WTC11 (cell line): Measurements from ENCODE around the gene PPP6R3. TPM values are rescaled to one million over a fixed set of nuclear protein-coding genes. Genes with fewer than 3 reads are reported as not detected.

Experiments used
- ATAC-seq: fragments of 200-7000 bp; cut with Tn5 transposase; 2 replicates; pipeline ENCODE4 v1.10.0; 2021; ENCODE audit warnings: mild to moderate bottlenecking, moderate library complexity
- CTCF ChIA-PET: fragments of 300-600 bp; sonication (Branson Sonifier 250); formaldehyde crosslinking; loops from one replicate; lab custom pipeline; 2021; ENCODE audit warnings: antibody characterized with exemption; lab: Charles Lee
- POLR2A ChIA-PET: fragments of 350-600 bp; sonication (Branson Sonifier 250); formaldehyde crosslinking; loops from one replicate; lab custom pipeline; 2021; ENCODE audit warnings: antibody characterized with exemption; lab: Charles Lee
- DNase-seq: peaks from one replicate; pipeline ENCODE4 v3.0.0; 2021; ENCODE audit warnings: low spot score
- H3K27ac Mint-ChIP-seq: 2 replicates; pipeline ENCODE4 v1.8.0; 2021; ENCODE audit warnings: mixed read lengths
- H3K27me3 Mint-ChIP-seq: 2 replicates; pipeline ENCODE4 v1.8.0; 2021; ENCODE audit warnings: low read depth, mild to moderate bottlenecking, moderate library complexity, mixed read lengths
- H3K36me3 Mint-ChIP-seq: 2 replicates; pipeline ENCODE4 v1.8.0; 2021; ENCODE audit warnings: mixed read lengths
- H3K4me1 Mint-ChIP-seq: 2 replicates; pipeline ENCODE4 v1.8.0; 2022; ENCODE audit warnings: mixed read lengths
- H3K4me3 Mint-ChIP-seq: 2 replicates; pipeline ENCODE4 v1.8.0; 2021; ENCODE audit warnings: mild to moderate bottlenecking, moderate library complexity, mixed read lengths
- H3K9me3 Mint-ChIP-seq: 2 replicates; pipeline ENCODE4 v1.8.0; 2021; ENCODE audit warnings: mixed read lengths
- ATF3 ChIP-seq: sonication (generic); formaldehyde crosslinking; conservative IDR thresholded peaks from 2 replicates; pipeline ENCODE4 v1.8.1; 2022; ENCODE audit warnings: mild to moderate bottlenecking, missing genetic modification reagents
- ELF4 ChIP-seq: sonication (generic); formaldehyde crosslinking; IDR thresholded peaks from 2 replicates; pipeline ENCODE4 v1.8.1; 2022; ENCODE audit warnings: low read depth, mild to moderate bottlenecking, moderate library complexity, missing genetic modification reagents
- GABPB1 ChIP-seq: sonication (generic); formaldehyde crosslinking; IDR thresholded peaks from 2 replicates; pipeline ENCODE4 v1.8.1; 2023; ENCODE audit warnings: mild to moderate bottlenecking, missing genetic modification reagents
- MXD4 ChIP-seq: fragments of 250-450 bp; sonication (Bioruptor Pico); IDR thresholded peaks from 2 replicates; pipeline ENCODE4 v1.8.0; 2021; ENCODE audit warnings: mild to moderate bottlenecking, moderate library complexity, borderline replicate concordance
- NFE2L1 ChIP-seq: sonication (generic); formaldehyde crosslinking; IDR thresholded peaks from 2 replicates; pipeline ENCODE4 v1.8.1; 2023; ENCODE audit warnings: missing genetic modification reagents
- SMAD4 ChIP-seq: sonication (generic); formaldehyde crosslinking; IDR thresholded peaks from 2 replicates; pipeline ENCODE4 v1.8.0; 2022; ENCODE audit warnings: mild to moderate bottlenecking, missing genetic modification reagents
- SOX15 ChIP-seq: fragments of 250-450 bp; sonication (Bioruptor Pico); IDR thresholded peaks from 2 replicates; pipeline ENCODE4 v1.9.0; 2021; ENCODE audit warnings: mild to moderate bottlenecking
- ZMAT4 ChIP-seq: fragments of 250-450 bp; sonication (Bioruptor Pico); IDR thresholded peaks from 2 replicates; pipeline ENCODE4 v1.9.0; 2021; ENCODE audit warnings: mild to moderate bottlenecking
- ZNF121 ChIP-seq: sonication (generic); formaldehyde crosslinking; IDR thresholded peaks from 2 replicates; pipeline ENCODE4 v1.8.0; 2023; ENCODE audit warnings: missing genetic modification reagents
- ZNF423 ChIP-seq: fragments of 250-450 bp; sonication (Bioruptor Pico); IDR thresholded peaks from 2 replicates; pipeline ENCODE4 v2.1.2; 2022; ENCODE audit warnings: mild to moderate bottlenecking, moderate library complexity
- ZNF425 ChIP-seq: fragments of 250-450 bp; sonication (Bioruptor Pico); conservative IDR thresholded peaks from 2 replicates; pipeline ENCODE4 v1.9.0; 2021; ENCODE audit warnings: mild to moderate bottlenecking
- ZSCAN18 ChIP-seq: fragments of 250-450 bp; sonication (Bioruptor Pico); IDR thresholded peaks from 2 replicates; pipeline ENCODE4 v2.1.2; 2022; ENCODE audit warnings: mild to moderate bottlenecking, moderate library complexity
- total RNA-seq: library from RNA; stranded (reverse); gene quantifications from 3 replicates; pipeline ENCODE4 v1.2.3, GENCODE V29; 2021

PPP6R3 gene
- total RNA-seq, 1 experiment from 2014 or later: 138 TPM

GRCh38 chr11:68439355-68440065, 21.0 kb upstream of the PPP6R3 start:
- POLR2A ChIA-PET: interaction anchor here (1.2 kb wide), 1 partner anchor 20 kb away, joined by 4 read pairs; no protein-coding TSS in a partner anchor
- Mint-ChIP-seq H3K9me3 (no peaks in the 10 kb centered on the region), H3K4me3 (no peak overlapping the region), H3K27ac (no peak overlapping the region), H3K36me3 (peaks cover 14% of the 10 kb centered on the region), H3K27me3 (no peaks in the 10 kb centered on the region), H3K4me1 (peaks cover 18% of the 10 kb centered on the region)
- DNase-seq (no peak), ATAC-seq (peak; percentile 73)
- CTCF ChIA-PET: interaction anchor here (0.7 to 1.9 kb wide), 4 partner anchors 10 to 182 kb away, joined by 3 to 5 read pairs (median 5); no protein-coding TSS in a partner anchor
- peak; percentile 24; the same call in 1 of the 2 replicates for TF ChIP-seq ZNF121 (CRISPR knock-in tag)
- TF ChIP-seq NFE2L1 (CRISPR knock-in tag): no peak
- TF ChIP-seq ELF4 (CRISPR knock-in tag): no peak
- no peak for TF ChIP-seq ATF3 (CRISPR knock-in tag)

GRCh38 chr11:68440224-68440623, 20.3 kb upstream of the PPP6R3 start:
- ATAC-seq: no peak; the same call in 1 of the 2 replicates
- Mint-ChIP-seq H3K36me3 (peaks cover 14% of the 10 kb centered on the region), H3K27ac (peak overlapping the region; percentile 53; the same call in 1 of the 2 replicates), H3K4me3 (no peak overlapping the region), H3K27me3 (no peaks in the 10 kb centered on the region), H3K4me1 (peaks cover 18% of the 10 kb centered on the region)
- ChIA-PET CTCF (interaction anchor here (0.7 to 1.9 kb wide), 4 partner anchors 14 to 183 kb away, joined by 3 to 5 read pairs (median 4); no protein-coding TSS in a partner anchor), POLR2A (interaction anchor here (1.2 kb wide), 1 partner anchor 20 kb away, joined by 4 read pairs; no protein-coding TSS in a partner anchor)
- TF ChIP-seq GABPB1 (no peak), ZNF423 (peak; percentile 46; the same call in 1 of the 2 replicates)
- TF ChIP-seq, all 79 proteins: peak for 1
- H3K9me3 Mint-ChIP-seq: no peaks in the 10 kb centered on the region
- DNase-seq: no peak

- no peak for ATAC-seq
- POLR2A ChIA-PET: no interaction called here
These were observed 18.9 kb upstream of the PPP6R3 start for GRCh38 chr11:68441466-68442230.

More at GRCh38 chr11:68441466-68442230, 18.9 kb upstream of the PPP6R3 start:
- Mint-ChIP-seq H3K36me3 (peaks cover 14% of the 10 kb centered on the region), H3K9me3 (no peaks in the 10 kb centered on the region), H3K27me3 (no peaks in the 10 kb centered on the region), H3K4me3 (no peak overlapping the region), H3K27ac (peak overlapping the region; percentile 70), H3K4me1 (peaks cover 18% of the 10 kb centered on the region)
- CTCF ChIA-PET: interaction anchor here (0.9 to 1.9 kb wide), 2 partner anchors 59 to 184 kb away, joined by 3 to 5 read pairs; no protein-coding TSS in a partner anchor
- no peak for DNase-seq
- TF ChIP-seq ZSCAN18 (CRISPR knock-in tag) (no peak), ZNF425 (CRISPR knock-in tag) (no peak), ZNF423 (peak; percentile 87), MXD4 (CRISPR knock-in tag) (no peak), SOX15 (no peak), ZMAT4 (CRISPR knock-in tag) (no peak), SMAD4 (CRISPR knock-in tag) (no peak)
